ENCODE data around the gene MAB21L2.
"Not testable (repeated sequence)": the region's sequence is repeated elsewhere in the genome, so short reads cannot be mapped to it uniquely, and the experiment has no call there.

Gene MAB21L2

GRCh38 chr4:150561143-150561737 lies 20.7 kb upstream of the MAB21L2 start:
- no peak overlapping the region for H2AFZ ChIP-seq (ENCODE audit: low read length)
- TF ChIP-seq CTCF (conservative IDR thresholded peaks at IDR 0.05; ENCODE audit: low read length) = no peak
- TF ChIP-seq EZH2phosphoT487 (IDR thresholded peaks at IDR 0.05; ENCODE audit: borderline replicate concordance) = no peak

DNA sequence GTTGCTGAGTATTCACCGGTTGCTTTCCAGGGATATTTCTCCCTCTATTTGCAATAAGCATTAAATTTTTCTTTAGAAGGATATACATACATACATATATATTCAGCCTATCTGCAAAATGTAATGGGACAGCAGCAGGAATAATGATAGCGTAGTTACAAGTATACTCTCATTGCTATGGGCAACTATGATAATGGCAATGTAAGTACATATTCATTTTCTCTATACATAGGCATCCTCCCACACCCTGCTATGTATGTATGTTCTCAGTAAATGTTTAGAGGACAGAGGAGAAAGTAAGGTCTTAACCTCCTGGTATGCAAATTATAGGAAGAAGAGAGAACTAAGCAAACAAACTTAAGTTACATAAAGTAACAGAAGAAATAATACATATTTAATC lies 19.7 kb upstream of the MAB21L2 start:
- H3K4me3 ChIP-seq (ENCODE audit: low read length, poor library complexity, severe bottlenecking) = no peak overlapping the region
- H3K79me2 ChIP-seq (ENCODE audit: insufficient read depth, low read length) = no peaks in the 10 kb centered on the region
- no peak overlapping the region for H2AFZ ChIP-seq (ENCODE audit: low read length)
- no peak overlapping the region for H3K4me2 ChIP-seq (ENCODE audit: low read depth, low read length, poor library complexity, severe bottlenecking)
- no peak overlapping the region for H3K9ac ChIP-seq (ENCODE audit: low read depth, low read length, poor library complexity, severe bottlenecking)
- H4K20me1 ChIP-seq (ENCODE audit: insufficient read depth, low read length, poor library complexity, severe bottlenecking) = no peaks in the 10 kb centered on the region
- H3K27me3 ChIP-seq (ENCODE audit: insufficient read depth, low read length, poor library complexity, severe bottlenecking) = no peaks in the 10 kb centered on the region
- no peaks in the 10 kb centered on the region for H3F3A ChIP-seq (ENCODE audit: low read depth)
- peaks cover 6% of the 10 kb centered on the region for H3K4me1 ChIP-seq (ENCODE audit: insufficient read depth, low read length, poor library complexity, severe bottlenecking)
- no peaks in the 10 kb centered on the region for H3K9me2 ChIP-seq (replicated peaks; ENCODE audit: low read depth, low read length)
- TF ChIP-seq CTCF (conservative IDR thresholded peaks at IDR 0.05; ENCODE audit: low read length) = no peak
- TF ChIP-seq EZH2phosphoT487 (IDR thresholded peaks at IDR 0.05; ENCODE audit: borderline replicate concordance) = no peak
- no peaks in the 10 kb centered on the region for H3K9me3 ChIP-seq (ENCODE audit: insufficient read depth, low read depth, low read length)
- no peaks in the 10 kb centered on the region for H3K36me3 ChIP-seq (ENCODE audit: insufficient read depth, low read length)

More at GRCh38 chr4:150561143-150561737, 20.7 kb upstream of the MAB21L2 start:
- H3K9me2 ChIP-seq (replicated peaks; ENCODE audit: low read depth, low read length) = no peaks in the 10 kb centered on the region
- no peaks in the 10 kb centered on the region for H3K27me3 ChIP-seq (ENCODE audit: insufficient read depth, low read length, poor library complexity, severe bottlenecking)
- no peaks in the 10 kb centered on the region for H4K20me1 ChIP-seq (ENCODE audit: insufficient read depth, low read length, poor library complexity, severe bottlenecking)
- H3K4me2 ChIP-seq (ENCODE audit: low read depth, low read length, poor library complexity, severe bottlenecking) = no peak overlapping the region
- H3K79me2 ChIP-seq (ENCODE audit: insufficient read depth, low read length) = no peaks in the 10 kb centered on the region
- H3K9ac ChIP-seq (ENCODE audit: low read depth, low read length, poor library complexity, severe bottlenecking) = no peak overlapping the region
- no peaks in the 10 kb centered on the region for H3K9me3 ChIP-seq (ENCODE audit: insufficient read depth, low read depth, low read length)
- H3F3A ChIP-seq (ENCODE audit: low read depth) = no peaks in the 10 kb centered on the region
- H3K4me1 ChIP-seq (ENCODE audit: insufficient read depth, low read length, poor library complexity, severe bottlenecking) = no peaks in the 10 kb centered on the region
- H3K4me3 ChIP-seq (ENCODE audit: low read length, poor library complexity, severe bottlenecking) = no peak overlapping the region
- no peaks in the 10 kb centered on the region for H3K36me3 ChIP-seq (ENCODE audit: insufficient read depth, low read length)

- Histone ChIP-seq H3K9me3 (ENCODE audit: insufficient read depth, low read depth, low read length) (no peaks in the 10 kb centered on the region), H3K4me1 (ENCODE audit: insufficient read depth, low read length, poor library complexity, severe bottlenecking) (peaks cover 6% of the 10 kb centered on the region), H3F3A (ENCODE audit: low read depth) (no peaks in the 10 kb centered on the region), H3K9me2 (replicated peaks; ENCODE audit: low read depth, low read length) (no peaks in the 10 kb centered on the region), H2AFZ (ENCODE audit: low read length) (no peak overlapping the region), H3K27me3 (ENCODE audit: insufficient read depth, low read length, poor library complexity, severe bottlenecking) (no peaks in the 10 kb centered on the region), H4K20me1 (ENCODE audit: insufficient read depth, low read length, poor library complexity, severe bottlenecking) (no peaks in the 10 kb centered on the region), H3K36me3 (ENCODE audit: insufficient read depth, low read length) (no peaks in the 10 kb centered on the region), H3K79me2 (ENCODE audit: insufficient read depth, low read length) (no peaks in the 10 kb centered on the region), H3K4me3 (ENCODE audit: low read length, poor library complexity, severe bottlenecking) (no peak overlapping the region), H3K4me2 (ENCODE audit: low read depth, low read length, poor library complexity, severe bottlenecking) (no peak overlapping the region), H3K9ac (ENCODE audit: low read depth, low read length, poor library complexity, severe bottlenecking) (no peak overlapping the region)
- no peak for TF ChIP-seq CTCF (conservative IDR thresholded peaks at IDR 0.05; ENCODE audit: low read length)
- no peak for TF ChIP-seq EZH2phosphoT487 (IDR thresholded peaks at IDR 0.05; ENCODE audit: borderline replicate concordance)
Measured at GRCh38 chr4:150562751-150563150, 19.2 kb upstream of the MAB21L2 start.

DNA sequence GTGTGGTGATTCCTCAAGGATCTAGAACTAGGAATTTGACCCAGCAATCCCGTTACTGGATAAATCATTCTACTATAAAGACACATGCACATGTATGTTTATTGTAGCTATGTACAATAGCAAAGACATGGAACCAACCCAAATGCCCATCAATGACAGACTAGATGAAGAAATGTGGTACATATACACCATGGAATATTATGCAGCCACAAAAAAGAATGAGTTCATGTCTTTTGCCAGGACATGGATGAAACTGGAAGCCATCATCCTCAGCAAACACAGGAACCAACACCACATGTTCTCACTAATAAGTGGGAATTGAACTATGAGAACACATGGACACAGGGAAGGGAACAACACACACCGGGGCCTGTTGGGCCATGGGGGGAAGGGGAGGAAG lies 17.0 kb upstream of the MAB21L2 start:
- not testable (repeated sequence) for H4K20me1 ChIP-seq (ENCODE audit: insufficient read depth, low read length, poor library complexity, severe bottlenecking); H2AFZ ChIP-seq (ENCODE audit: low read length); H3K36me3 ChIP-seq (ENCODE audit: insufficient read depth, low read length); H3K9ac ChIP-seq (ENCODE audit: low read depth, low read length, poor library complexity, severe bottlenecking); H3K9me3 ChIP-seq (ENCODE audit: insufficient read depth, low read depth, low read length); H3K79me2 ChIP-seq (ENCODE audit: insufficient read depth, low read length); H3K4me3 ChIP-seq (ENCODE audit: low read length, poor library complexity, severe bottlenecking); H3K27me3 ChIP-seq (ENCODE audit: insufficient read depth, low read length, poor library complexity, severe bottlenecking); H3F3A ChIP-seq (ENCODE audit: low read depth); H3K9me2 ChIP-seq (replicated peaks; ENCODE audit: low read depth, low read length); H3K4me2 ChIP-seq (ENCODE audit: low read depth, low read length, poor library complexity, severe bottlenecking)
- peaks cover 10% of the 10 kb centered on the region for H3K4me1 ChIP-seq (ENCODE audit: insufficient read depth, low read length, poor library complexity, severe bottlenecking)

All from Loucy (cell line).